ENCODE results near the gene MAGEB6.
"Not testable (repeated sequence)": the region's sequence is repeated elsewhere in the genome, so short reads cannot be mapped to it uniquely, and the experiment has no call there.

MAGEB6 gene, protein sequence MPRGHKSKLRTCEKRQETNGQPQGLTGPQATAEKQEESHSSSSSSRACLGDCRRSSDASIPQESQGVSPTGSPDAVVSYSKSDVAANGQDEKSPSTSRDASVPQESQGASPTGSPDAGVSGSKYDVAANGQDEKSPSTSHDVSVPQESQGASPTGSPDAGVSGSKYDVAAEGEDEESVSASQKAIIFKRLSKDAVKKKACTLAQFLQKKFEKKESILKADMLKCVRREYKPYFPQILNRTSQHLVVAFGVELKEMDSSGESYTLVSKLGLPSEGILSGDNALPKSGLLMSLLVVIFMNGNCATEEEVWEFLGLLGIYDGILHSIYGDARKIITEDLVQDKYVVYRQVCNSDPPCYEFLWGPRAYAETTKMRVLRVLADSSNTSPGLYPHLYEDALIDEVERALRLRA

DNA sequence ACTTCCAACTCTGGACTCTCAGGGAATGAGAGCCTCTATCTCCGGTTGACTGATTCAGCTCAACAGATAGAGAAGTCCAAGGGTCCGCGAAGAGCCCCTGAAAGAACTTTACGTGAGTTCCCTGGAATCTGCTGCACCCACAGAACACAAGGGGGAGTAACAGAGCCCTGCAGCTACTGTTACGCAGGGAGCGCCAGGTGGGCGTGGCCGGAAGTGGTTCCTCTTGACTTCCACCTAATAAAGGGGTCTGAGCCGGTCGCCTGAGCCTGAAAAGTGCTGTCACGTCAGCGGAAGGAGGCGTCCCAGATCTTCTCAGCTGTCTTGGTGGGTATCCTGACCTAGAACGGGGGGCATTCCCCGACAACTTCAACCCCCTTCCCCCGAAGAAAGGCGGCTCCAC, at the start of gene MAGEB6:
Gene MAGEB6, plus strand, starts transcription at position 237 of the 400 bp plus-strand sequence. CDS start 1,407 bp downstream, outside the sequence.
- no peak for DNase-seq

DNA sequence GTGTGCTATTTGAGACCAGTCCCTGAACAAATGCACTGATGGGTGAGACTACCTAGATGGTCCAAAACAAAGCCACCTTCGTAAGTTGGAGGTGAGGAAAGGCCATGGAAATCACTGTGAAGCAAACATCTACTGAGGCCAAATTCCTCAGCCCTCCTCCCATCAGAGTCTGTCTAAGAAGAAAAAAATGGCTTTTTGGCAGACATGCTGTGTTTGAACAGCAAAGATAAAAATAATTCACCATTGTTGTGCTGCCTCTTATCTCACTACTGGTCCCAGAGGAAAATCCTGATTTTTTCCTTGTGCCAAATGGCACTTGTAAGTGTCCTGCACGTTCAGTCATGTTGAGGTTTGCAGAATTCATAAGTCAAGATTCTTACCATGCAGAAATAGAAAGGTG, 46.2 kb upstream of the MAGEB6 start:
- no peak for DNase-seq

DNA sequence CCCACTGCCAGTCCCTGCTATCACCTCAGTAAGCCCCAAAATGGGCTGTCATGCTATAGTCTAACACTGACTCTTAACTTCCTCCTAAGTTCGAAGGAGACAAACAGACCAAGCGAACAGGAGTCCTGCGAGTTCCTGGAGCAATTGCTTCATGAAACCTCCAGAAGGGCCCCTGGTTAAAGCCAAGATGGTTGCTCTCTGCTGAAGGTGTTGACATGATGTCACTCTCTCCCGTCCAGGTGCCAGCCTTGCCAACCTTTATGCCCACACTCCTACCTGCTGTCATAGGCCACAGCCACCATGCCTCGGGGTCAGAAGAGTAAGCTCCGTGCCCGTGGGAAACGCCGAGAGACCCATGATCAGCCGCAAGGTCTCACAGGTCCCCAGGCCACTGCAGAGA, 31.9 kb upstream of the MAGEB6 start, which contains the start of gene MAGEB6B:
Gene MAGEB6B, plus strand, starts transcription at position 301 of the 400 bp plus-strand sequence. Its CDS starts 0 bp downstream, at position 301.
- no peak for DNase-seq

DNA sequence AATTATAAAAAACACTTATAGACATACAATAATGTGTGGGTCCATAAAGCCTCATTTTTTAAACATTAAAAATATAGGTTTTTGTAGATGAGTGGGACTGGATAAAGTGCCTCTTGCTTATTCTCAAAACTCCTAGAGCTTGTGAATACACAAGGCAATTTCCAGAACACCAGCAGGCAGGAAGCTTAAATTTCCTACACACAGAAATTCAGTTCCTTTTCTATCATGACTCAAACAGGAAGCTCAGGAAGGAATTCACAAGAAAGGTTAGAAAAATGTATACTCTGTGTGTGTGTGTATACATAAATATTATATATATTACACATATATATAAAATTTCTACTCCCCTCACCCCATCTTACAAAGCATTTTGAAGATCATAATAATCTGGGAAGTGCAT, 11.3 kb downstream of the MAGEB6 start:
- DNase-seq = no peak

DNA sequence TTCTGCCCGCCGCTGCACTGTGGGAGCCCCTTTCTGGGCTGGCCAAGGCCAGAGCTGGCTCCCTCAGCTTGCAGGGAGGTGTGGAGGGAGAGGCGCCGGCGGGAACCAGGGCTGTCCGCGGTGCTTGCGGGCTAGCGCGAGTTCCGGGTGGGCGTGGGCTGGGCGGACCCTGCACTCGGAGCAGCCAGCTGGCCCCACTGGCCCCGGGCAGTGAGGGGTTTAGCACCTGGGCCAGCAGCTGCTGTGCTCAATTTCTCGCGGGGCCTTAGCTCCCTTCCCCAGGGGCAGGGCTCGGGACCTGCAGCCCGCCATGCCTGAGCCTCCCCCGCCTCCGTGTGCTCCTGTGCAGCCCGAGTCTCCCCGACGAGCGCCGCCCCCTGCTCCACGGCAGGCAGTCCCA, 12.5 kb downstream of the MAGEB6 start:
- DNase-seq = not testable (repeated sequence)

DNA sequence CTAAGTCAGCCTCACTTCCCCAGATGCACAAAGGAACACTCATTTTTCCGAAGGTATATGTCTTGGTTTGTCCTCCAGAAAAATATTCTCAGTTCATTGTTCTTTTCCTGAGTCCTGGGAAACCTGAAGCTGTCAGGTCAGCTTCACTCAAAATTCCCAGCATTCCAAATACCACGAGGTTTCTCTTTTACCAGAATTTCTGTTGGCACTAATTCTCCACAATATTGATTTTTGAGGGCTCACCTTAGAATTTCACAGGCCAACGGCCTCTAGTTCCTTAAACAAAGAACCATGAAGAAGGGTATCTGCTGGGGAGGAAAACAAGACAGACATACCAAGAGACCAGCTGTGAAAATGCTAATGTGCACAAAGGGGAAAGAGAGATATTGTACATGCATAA, 15.8 kb downstream of the MAGEB6 start:
- DNase-seq = no peak

DNA sequence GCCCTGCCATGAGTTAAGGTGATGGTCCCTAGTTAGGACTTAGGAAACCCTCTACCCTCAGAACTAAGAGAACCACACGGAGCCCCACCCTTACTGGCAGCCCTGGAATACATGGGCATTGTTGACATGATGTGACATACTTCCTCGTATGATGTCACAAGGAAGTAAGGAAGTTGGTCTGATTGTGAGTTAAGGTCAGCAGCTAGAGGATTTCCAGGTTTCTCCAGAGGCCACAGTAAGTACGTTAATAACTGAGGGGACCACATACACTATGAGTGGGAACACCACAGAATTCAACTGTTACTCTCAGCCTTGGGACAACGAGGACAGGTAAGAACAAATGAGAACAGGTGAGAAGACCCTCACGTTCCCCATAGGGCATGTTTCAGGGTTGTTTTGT, 23.6 kb downstream of the MAGEB6 start, which contains the start of gene MAGEB5:
Gene MAGEB5, plus strand, starts transcription at position 301 of the 400 bp plus-strand sequence. CDS start 1,133 bp downstream, outside the sequence.
- no peak for DNase-seq

DNA sequence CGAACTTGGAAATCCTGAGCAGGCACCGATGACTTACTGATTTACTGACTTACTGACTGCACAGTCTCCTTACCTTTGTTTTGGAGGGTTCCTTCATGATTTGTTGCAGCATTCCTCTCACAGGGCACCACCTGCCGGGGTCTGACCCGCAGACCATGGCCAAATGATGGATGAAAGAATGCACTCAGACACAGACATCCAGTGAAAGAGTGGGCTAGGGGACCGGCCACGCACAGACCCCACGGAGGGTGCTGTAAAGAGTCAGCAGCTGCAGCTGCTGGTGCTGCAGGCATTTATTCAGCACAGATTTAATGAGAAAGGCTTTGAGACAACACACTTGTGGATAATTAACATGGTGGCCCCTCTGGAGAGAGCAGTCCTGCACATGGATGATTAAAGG, 27.1 kb downstream of the MAGEB6 start:
- no peak for DNase-seq

DNA sequence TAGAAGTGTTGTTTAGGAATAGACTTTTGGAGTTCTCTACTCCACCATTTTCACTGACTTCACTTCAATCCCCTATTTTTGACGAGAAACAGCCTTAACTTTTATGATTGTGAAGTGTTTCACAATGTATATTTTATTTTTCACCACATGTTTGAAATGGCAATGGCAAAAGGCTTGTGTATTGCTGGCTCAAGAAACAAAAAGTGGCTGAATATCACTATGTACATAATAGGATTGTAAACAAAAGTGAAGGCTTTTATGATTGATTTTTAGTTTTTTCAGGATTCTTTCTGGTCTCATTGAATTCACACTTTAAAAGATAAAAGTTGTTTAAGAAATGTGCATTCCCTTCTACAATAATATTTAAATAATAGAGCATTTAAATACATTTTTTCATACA, 41.9 kb downstream of the MAGEB6 start:
- no peak for DNase-seq
